NCI-H2107 treated with DMSO at 0.1 percent for 48 hours (cell line): ENCODE results near the gene DBF4.
"Not testable (repeated sequence)": the region's sequence is repeated elsewhere in the genome, so short reads cannot be mapped to it uniquely, and the experiment has no call there.

Experiments used
- DNase-seq: peaks from one replicate; lab custom pipeline; 2025; ENCODE audit not compliant: unreplicated experiment; lab: John Stamatoyannopoulos, UW

The DBF4 gene

DNA sequence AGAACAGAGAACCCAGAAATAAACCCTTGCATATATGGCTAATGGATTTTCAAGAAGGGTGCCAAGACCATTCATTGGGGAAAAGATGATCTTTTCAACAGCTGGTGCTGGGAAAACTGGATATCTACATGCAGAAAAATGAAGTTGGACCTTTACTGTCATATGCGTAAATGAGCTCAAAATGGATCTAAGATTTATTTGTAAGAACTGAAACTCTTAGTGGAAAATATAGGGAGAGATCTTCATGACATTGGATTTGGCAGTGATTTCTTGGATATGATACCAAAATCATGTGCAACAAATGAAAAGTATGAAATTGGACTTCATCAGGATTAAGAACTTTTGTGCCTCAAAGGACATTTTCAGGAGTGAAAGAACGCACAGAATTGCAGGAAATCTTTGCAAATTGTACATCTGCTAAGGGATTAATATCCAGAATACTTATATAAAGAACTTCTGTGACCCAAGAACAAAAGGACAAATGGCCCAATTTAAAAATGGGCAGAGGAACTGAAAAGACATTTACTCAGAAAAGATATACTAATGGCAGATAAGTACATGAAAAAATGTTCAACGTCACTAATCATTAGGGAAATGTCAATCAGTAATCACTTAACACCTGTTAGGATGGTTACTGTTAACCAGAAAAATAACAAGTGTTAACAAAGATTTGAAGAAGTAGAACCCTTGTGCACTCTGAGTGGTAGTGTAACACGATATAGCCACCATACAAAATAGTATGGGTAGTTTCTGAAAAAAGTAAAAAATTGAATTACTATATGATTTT, 6.1 kb downstream of the DBF4 start:
- no peak for DNase-seq

DNA sequence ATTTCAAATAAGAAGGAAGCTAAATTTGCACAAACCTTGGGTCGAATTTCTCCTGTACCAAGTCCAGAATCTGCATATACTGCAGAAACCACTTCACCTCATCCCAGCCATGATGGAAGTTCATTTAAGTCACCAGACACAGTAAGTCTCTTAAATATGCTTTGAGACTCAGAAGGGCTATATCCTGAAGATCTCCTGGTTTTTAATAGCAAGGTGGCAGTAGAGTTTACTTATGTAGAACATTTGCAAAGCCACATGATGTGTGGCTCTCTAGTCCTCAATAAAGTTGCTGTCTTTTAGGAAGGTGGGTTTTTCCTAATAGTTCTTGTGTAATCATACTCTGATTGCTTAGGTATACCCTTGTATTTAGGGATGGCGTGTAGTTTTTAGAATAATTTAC, 8.7 kb downstream of the DBF4 start:
- DNase-seq = no peak

- DNase-seq = no peak
Observed at GRCh38 chr7:87886875-87887274, 10.6 kb downstream of the DBF4 start.

DNA sequence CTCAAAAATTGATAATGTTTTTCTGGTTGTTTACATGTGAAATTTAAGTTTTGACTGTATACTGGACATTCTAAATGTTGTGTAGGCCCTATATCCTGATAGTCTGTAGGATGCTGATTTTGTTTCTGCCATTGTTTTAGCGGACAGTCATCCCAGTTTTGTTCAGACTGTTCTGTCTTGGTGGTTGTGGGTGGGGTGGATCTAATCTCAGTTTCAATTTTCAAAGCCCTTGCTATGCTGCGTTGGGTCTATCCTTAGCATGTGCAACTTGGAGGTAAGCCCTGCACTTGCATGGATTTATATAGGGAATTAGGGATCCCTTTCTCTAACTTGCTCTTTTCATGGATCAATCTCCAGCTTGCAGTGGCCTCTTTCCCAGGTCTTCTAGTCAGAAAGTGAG, 19.1 kb downstream of the DBF4 start:
- DNase-seq = no peak

DNA sequence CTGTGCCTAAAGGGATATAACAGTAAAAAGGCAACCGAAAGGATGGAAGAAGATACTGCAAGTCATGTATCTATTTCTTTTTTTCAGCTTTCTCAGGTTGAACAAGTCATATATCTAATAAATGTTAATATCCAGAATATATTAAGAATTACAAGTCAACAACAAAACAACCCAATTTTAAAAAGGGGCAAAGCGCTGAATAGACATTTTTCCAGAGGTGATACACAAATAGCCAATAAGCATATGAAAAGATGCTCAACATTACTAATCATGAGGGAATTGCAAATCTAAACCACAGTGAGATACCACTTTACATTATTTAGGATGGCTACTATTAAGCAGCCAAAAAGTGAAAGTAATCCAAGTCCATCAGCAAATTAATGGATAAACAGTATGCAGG, 23.0 kb downstream of the DBF4 start:
- DNase-seq = no peak

GRCh38 chr7:87907136-87907906, 31.0 kb downstream of the DBF4 start:
- DNase-seq = not testable (repeated sequence)

DNA sequence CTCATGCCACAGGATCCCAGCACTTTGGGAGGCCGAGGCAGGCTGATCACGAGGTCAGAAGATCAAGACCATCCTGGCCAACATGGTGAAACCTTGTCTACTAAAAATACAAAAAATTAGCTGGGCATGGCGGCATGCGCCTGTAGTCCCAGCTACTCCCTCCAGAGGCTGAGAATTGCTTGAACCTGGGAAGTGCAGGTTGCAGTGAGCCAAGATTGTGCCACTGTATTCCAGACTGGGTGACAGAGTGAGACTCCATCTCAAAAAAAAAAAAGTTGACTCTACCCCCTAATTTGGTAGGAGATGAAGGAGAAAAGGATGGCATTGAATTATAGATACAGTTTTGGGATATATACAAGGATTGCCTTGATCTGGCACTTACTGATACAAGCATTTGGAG, 32.5 kb downstream of the DBF4 start:
- not testable (repeated sequence) for DNase-seq

- no peak for DNase-seq
Observed at GRCh38 chr7:87912121-87912520, 35.8 kb downstream of the DBF4 start.

GRCh38 chr7:87918740-87919139, 42.4 kb downstream of the DBF4 start:
- DNase-seq = no peak

DNA sequence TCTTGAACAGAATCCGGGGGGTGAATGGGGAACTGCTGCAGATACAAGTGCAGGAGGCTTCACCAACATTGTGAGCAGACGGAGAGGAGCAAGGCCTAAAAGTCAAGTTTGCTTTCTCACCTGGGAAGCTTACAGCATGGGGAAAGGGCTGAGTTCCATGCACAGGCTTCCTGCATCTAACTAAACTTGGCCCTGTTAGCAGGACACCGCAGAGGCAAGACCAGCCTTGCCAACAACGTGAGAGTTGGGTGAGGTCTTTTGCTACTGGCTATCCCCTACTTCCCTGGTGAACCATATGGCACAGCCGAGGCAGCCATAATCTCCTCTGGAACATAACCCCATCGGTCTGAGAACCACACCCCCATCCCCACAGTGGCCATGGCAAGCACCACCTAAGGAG, 43.6 kb downstream of the DBF4 start:
- DNase-seq = no peak

DNA sequence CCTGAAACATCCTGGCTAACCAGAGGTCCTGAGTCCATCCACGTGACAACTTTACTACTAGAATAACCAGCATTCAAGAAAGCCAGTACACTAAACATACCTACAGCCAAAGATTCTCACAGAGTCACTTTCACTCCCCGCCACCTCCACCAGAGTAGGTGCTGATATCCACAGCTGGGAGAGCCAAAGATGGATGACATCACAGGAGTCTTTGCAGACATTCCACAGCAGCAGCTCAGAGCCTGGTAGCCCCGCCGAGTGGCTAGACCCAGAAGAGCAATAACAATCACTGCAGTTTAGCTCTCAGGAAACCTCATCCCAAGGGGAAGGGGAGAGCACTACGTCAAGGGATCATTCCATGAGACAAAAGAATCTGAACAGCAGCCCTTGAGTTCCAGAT, 44.3 kb downstream of the DBF4 start:
- DNase-seq = no peak

DNA sequence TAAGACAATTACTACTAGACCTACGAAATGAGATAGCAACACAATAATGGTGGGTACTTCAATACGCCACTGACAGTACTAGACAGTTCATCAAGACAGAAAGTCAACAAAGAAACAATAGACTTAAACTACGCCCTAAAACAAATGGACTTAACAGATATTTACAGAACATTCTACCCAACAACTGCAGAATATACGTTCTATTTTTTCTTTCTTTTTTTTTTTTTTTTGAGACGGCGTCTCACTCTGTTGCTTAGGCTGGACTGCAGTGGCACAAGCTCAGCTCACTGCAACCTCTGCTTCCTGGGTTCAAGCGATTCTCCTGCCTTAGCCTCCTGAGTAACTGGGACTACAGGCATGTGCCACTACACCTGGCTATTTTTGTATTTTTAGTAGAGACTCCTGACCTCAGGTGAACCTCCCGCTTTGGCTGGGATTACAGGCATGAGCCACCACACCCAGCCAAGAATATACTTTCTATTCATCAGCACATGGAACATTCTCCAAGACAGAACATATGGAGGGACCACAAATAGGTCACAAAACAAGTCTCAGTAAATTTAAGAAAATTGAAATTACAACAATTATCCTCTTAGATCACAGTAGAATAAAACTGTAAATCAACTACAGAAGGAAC, 46.6 kb downstream of the DBF4 start:
- not testable (repeated sequence) for DNase-seq

GRCh38 chr7:87926581-87927461, 50.5 kb downstream of the DBF4 start:
- DNase-seq = peak; percentile 53

- peak; percentile 74 for DNase-seq
Observed at GRCh38 chr7:87933605-87933952, 57.3 kb downstream of the DBF4 start.

DNA sequence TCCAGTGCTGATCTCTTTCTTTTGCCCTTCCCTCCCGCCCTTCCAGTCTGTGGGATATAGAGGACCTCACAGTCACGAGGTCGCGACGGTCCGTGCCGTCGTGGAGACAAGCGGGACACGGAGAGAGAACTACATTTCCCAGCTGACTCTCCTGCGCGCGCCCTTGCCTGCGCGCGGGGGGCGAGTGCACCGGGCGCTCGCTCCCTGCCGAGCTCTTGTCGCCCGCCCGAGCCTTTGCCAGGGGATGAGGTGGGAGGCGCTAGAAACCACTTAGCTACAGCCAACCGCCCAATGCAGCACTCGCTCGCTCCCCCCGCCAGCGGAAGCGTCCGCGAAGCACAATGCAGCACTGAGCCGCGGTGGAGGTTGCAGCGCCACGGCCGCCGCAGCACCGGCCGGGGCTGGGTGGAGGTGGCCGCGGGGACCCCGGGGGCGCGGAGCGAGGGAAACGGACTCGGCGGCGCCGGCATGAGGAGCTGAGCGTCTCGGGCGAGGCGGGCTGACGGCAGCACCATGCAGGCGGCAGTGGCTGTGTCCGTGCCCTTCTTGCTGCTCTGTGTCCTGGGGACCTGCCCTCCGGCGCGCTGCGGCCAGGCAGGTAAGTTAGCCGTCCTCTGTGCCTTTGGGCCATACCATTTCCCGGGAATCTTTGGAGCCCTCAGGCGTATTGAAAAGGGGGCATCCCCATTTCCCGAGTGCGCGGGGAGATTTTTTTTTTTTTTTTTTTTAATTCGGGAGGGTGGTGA, 57.8 kb downstream of the DBF4 start, which contains the start of gene ADAM22:
Gene ADAM22, plus strand, starts transcription at position 299 of the 746 bp plus-strand sequence. Its CDS starts 215 bp downstream, at position 514.
- DNase-seq = peak; percentile 90

GRCh38 chr7:87934699-87935383, 58.5 kb downstream of the DBF4 start:
- peak; percentile 13 for DNase-seq

- peak; percentile 5 for DNase-seq
Observed at GRCh38 chr7:87935384-87935706, 59.1 kb downstream of the DBF4 start.

- DNase-seq = no peak
Observed at GRCh38 chr7:87941138-87941537, 64.8 kb downstream of the DBF4 start.

GRCh38 chr7:87944547-87944946, 68.3 kb downstream of the DBF4 start:
- DNase-seq = no peak

DNA sequence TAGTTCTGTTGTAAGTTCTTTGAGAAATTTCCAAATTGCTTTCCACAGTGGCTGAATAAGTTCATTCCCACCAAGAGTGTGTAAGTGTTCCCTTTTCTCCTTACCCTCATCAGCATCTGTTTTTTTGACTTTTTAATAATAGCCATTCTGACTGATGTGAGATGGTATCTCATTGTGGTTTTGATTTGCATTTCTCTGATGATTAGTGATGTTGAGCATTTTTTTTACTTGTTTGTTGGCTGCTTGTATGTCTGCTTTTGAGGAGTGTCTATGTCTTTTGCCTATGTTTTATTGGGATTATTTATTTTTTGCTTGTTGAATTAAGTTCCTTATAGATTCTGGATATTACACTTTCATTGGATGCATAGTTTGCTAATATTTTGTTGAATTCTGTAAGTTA, 69.6 kb downstream of the DBF4 start:
- DNase-seq = not testable (repeated sequence)
